ENCODE data around the gene VPREB3. TPM values are rescaled to one million over a fixed set of nuclear protein-coding genes. Genes with fewer than 3 reads are reported as not detected.

VPREB3 gene
- polyA plus RNA-seq, 1 donor (not counting 4 experiments of a cell fraction or from before 2014, with no cell fraction given): not detected

GRCh38 chr22:23786261-23786710 is 32.1 kb upstream of the VPREB3 start:
- H3K9me1 ChIP-seq (ENCODE audit: control insufficient read depth, extremely low read depth, insufficient read depth, low read length): no peaks in the 10 kb centered on the region
- H3K27me3 ChIP-seq (ENCODE audit: control insufficient read depth, extremely low read depth, insufficient read depth, low read length): no peaks in the 10 kb centered on the region
- peaks cover 40% of the 10 kb centered on the region for H3K79me2 ChIP-seq (ENCODE audit: control insufficient read depth, insufficient read depth, low read length)
- H3K36me3 ChIP-seq (ENCODE audit: control insufficient read depth in 2 of 2, extremely low read depth in 1 of 2, insufficient read depth in 2 of 2, low read length in 2 of 2): peaks cover 0 to 2% of the 10 kb centered on the region in 2 experiments
- DNase-seq (ENCODE audit: low read depth, low spot score): no peak
- peaks cover 9% of the 10 kb centered on the region for H4K20me1 ChIP-seq (ENCODE audit: control insufficient read depth, extremely low read depth, insufficient read depth, low read length)
- no peaks in the 10 kb centered on the region for H3K9me3 ChIP-seq (ENCODE audit: control insufficient read depth, low read depth, low read length)
- dilution Hi-C loops (cut with MboI; ENCODE audit: extremely low pct_ligation_motif_present, low sequenced_read_pairs): no loop called here
- H2AFZ ChIP-seq (ENCODE audit: control insufficient read depth, low read length): peak overlapping the region; percentile 95
- H3K4me1 ChIP-seq (ENCODE audit: control insufficient read depth, extremely low read depth, insufficient read depth, low read length): peaks cover 23% of the 10 kb centered on the region
- TF ChIP-seq CTCF (optimal IDR thresholded peaks at IDR 0.05 in 1 of 3, IDR thresholded peaks at IDR 0.05 in 1 of 3, conservative IDR thresholded peaks at IDR 0.05 in 1 of 3; ENCODE audit: extremely low read depth in 1 of 3, insufficient read depth in 2 of 3, low read length in 3 of 3) (no peak), EZH2 (IDR thresholded peaks at IDR 0.05; ENCODE audit: low read length) (no peak)
- peak; percentile 70 for FAIRE-seq
- peak overlapping the region; percentile 67 to 95 (median 77) for H3K4me3 ChIP-seq (ENCODE audit: control insufficient read depth in 2 of 3, extremely low read depth in 1 of 3, insufficient read depth in 2 of 3, low read depth in 1 of 3, low read length in 3 of 3)
- H3K9ac ChIP-seq (ENCODE audit: control insufficient read depth, extremely low read depth, insufficient read depth, low read length): peak overlapping the region; percentile 96
- peak overlapping the region; percentile 99 for H3K4me2 ChIP-seq (ENCODE audit: control insufficient read depth, extremely low read depth, insufficient read depth, low read depth, low read length)
- peak overlapping the region; percentile 91 for H3K27ac ChIP-seq (ENCODE audit: control insufficient read depth, insufficient read depth, low read length)

- Histone ChIP-seq H3K27me3 (ENCODE audit: control insufficient read depth, extremely low read depth, insufficient read depth, low read length) (no peaks in the 10 kb centered on the region), H3K36me3 (ENCODE audit: control insufficient read depth in 2 of 2, extremely low read depth in 1 of 2, insufficient read depth in 2 of 2, low read length in 2 of 2) (no peaks in the 10 kb centered on the region), H3K79me2 (ENCODE audit: control insufficient read depth, insufficient read depth, low read length) (peaks cover 20% of the 10 kb centered on the region), H3K4me2 (ENCODE audit: control insufficient read depth, extremely low read depth, insufficient read depth, low read depth, low read length) (no peak overlapping the region), H3K27ac (ENCODE audit: control insufficient read depth, insufficient read depth, low read length) (no peak overlapping the region), H3K4me1 (ENCODE audit: control insufficient read depth, extremely low read depth, insufficient read depth, low read length) (peaks cover 27% of the 10 kb centered on the region), H3K9me3 (ENCODE audit: control insufficient read depth, low read depth, low read length) (no peaks in the 10 kb centered on the region), H3K9me1 (ENCODE audit: control insufficient read depth, extremely low read depth, insufficient read depth, low read length) (no peaks in the 10 kb centered on the region), H3K9ac (ENCODE audit: control insufficient read depth, extremely low read depth, insufficient read depth, low read length) (no peak overlapping the region), H2AFZ (ENCODE audit: control insufficient read depth, low read length) (no peak overlapping the region), H4K20me1 (ENCODE audit: control insufficient read depth, extremely low read depth, insufficient read depth, low read length) (peaks cover 9% of the 10 kb centered on the region), H3K4me3 (ENCODE audit: control insufficient read depth in 2 of 3, extremely low read depth in 1 of 3, insufficient read depth in 2 of 3, low read depth in 1 of 3, low read length in 3 of 3) (no peak overlapping the region)
- TF ChIP-seq EZH2 (IDR thresholded peaks at IDR 0.05; ENCODE audit: low read length): no peak
- no peak for TF ChIP-seq CTCF (optimal IDR thresholded peaks at IDR 0.05 in 1 of 3, IDR thresholded peaks at IDR 0.05 in 1 of 3, conservative IDR thresholded peaks at IDR 0.05 in 1 of 3; ENCODE audit: extremely low read depth in 1 of 3, insufficient read depth in 2 of 3, low read length in 3 of 3)
- FAIRE-seq (no peak), DNase-seq (ENCODE audit: low read depth, low spot score) (no peak)
- dilution Hi-C loops (cut with MboI; ENCODE audit: extremely low pct_ligation_motif_present, low sequenced_read_pairs): no loop called here
These were observed 30.0 kb upstream of the VPREB3 start for GRCh38 chr22:23784215-23784732.
